Natural killer cell (primary cell): ENCODE results near the gene LGSN. TPM values are rescaled to one million over a fixed set of nuclear protein-coding genes. Genes with fewer than 3 reads are reported as not detected.

Experiments
- ATAC-seq, 3 donors: fragments of 150-1000 bp in 2 of 3; fragments of 200-7000 bp in 1 of 3; cut with Tn5 transposase; 1 replicate in 1 of 3; 2 replicates in 2 of 3; pipeline ENCODE4 v1.10.0; 2021; ENCODE audit warnings: mild to moderate bottlenecking in 2 of 3, moderate library complexity in 2 of 3
- DNase-seq, 2 donors: peaks; one replicate each; pipeline versions ENCODE4 v3.0.0 to v3.0.0-alpha.2; 2013 to 2021; ENCODE audit warnings: mixed read lengths in 1 of 2
- H3K27ac ChIP-seq: one replicate; pipeline ENCODE4 v1.5.1; 2013; ENCODE audit warnings: mild to moderate bottlenecking, low read length
- H3K27me3 ChIP-seq: one replicate; pipeline ENCODE4 v1.6.1; 2013; ENCODE audit warnings: low read length; ENCODE audit not compliant: control insufficient read depth, insufficient read depth
- H3K36me3 ChIP-seq: one replicate; pipeline ENCODE4 v1.6.1; 2013; ENCODE audit warnings: low read length; ENCODE audit not compliant: control insufficient read depth, insufficient read depth
- H3K4me1 ChIP-seq: one replicate; pipeline ENCODE4 v1.6.1; 2013; ENCODE audit warnings: low read length; ENCODE audit not compliant: control insufficient read depth, insufficient read depth
- H3K4me3 ChIP-seq: one replicate; pipeline ENCODE4 v1.5.1; 2013; ENCODE audit warnings: low read length
- H3K9me3 ChIP-seq: one replicate; pipeline ENCODE4 v1.6.1; 2013; ENCODE audit warnings: low read length; ENCODE audit not compliant: control insufficient read depth, insufficient read depth
- H3K27ac Mint-ChIP-seq, 2 donors: one replicate each; pipeline ENCODE4 v1.8.0; 2022; ENCODE audit warnings: mild to moderate bottlenecking in 2 of 2, mixed read lengths in 2 of 2, moderate library complexity in 1 of 2
- H3K27me3 Mint-ChIP-seq, 2 donors: one replicate each; pipeline ENCODE4 v1.8.0; 2022; ENCODE audit warnings: low read depth in 2 of 2, mixed read lengths in 2 of 2
- H3K36me3 Mint-ChIP-seq: one replicate; pipeline ENCODE4 v1.8.0; 2022; ENCODE audit warnings: mixed read lengths
- H3K4me1 Mint-ChIP-seq, 2 donors: one replicate each; pipeline ENCODE4 v1.8.0; 2022; ENCODE audit warnings: mixed read lengths in 2 of 2
- H3K4me3 Mint-ChIP-seq: one replicate; pipeline ENCODE4 v1.8.0; 2022; ENCODE audit warnings: mild to moderate bottlenecking, moderate library complexity, mixed read lengths
- H3K9me3 Mint-ChIP-seq, 2 donors: one replicate each; pipeline ENCODE4 v1.8.0; 2022; ENCODE audit warnings: mixed read lengths in 2 of 2
- WGBS: methylation state at CpG from one replicate; pipeline ENCODE4 v1.1.7; 2013; ENCODE audit warnings: missing lambda C conversion rate; ENCODE audit not compliant: insufficient coverage; 5-methylcytosine and 5-hydroxymethylcytosine counted together
- intact Hi-C: fragments of 100-400 bp; cut with micrococcal nuclease; formaldehyde crosslinking; loops from one replicate; pipeline ENCODE4 v1.14.2; 2022
- total RNA-seq, 4 donors: library from RNA; stranded (reverse); fragments of 120-200 nt in 1 of 4; gene quantifications; one replicate each; pipeline versions ENCODE4 v1.2.3 to v1.2.4, GENCODE V29; 2013 to 2022
- TF ChIP-seq, protein P1 (sequence below): fragments of 200-600 bp; IDR thresholded peaks from one replicate; pipeline ENCODE4 v1.8.0; 2022; ENCODE audit warnings: antibody characterized with exemption

The LGSN gene
- total RNA-seq, 3 donors from 2014 or later (not counting 1 experiment from before 2014, with no cell fraction given) = not detected

DNA sequence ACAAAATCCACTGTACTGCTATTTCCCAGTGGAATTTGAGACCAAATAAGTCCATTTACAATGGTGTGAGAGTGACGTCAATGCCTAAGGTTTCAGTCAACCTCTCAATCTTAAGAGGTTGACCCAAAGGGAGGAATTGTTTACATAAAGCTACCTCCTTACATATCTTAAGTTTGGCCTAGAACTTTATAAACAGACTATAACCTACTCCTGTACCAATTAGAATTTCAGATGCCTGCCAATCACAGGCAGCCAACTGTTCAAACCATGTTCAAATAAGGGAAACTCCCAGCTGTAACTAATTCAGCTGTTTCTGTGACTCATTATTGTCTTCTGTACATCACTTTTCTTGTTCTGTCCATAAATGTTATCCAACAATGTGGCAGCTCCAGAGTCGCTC, 14.5 kb downstream of the LGSN start:
- DNase-seq (no peak), ATAC-seq (no peak)
- 81% methylated on average over 2 of the region's 2 CpGs for WGBS
- H3K9me3 Mint-ChIP-seq = no peaks in the 10 kb centered on the region
- no peaks in the 10 kb centered on the region for H3K27me3 Mint-ChIP-seq
- Histone ChIP-seq H3K4me1 (no peaks in the 10 kb centered on the region), H3K27ac (no peak overlapping the region), H3K36me3 (no peaks in the 10 kb centered on the region), H3K27me3 (no peaks in the 10 kb centered on the region), H3K4me3 (no peak overlapping the region), H3K9me3 (no peaks in the 10 kb centered on the region)
- intact Hi-C loops = no loop called here
- no peak overlapping the region for H3K4me3 Mint-ChIP-seq
- no peaks in the 10 kb centered on the region for H3K4me1 Mint-ChIP-seq
- TF ChIP-seq, protein P1, sequence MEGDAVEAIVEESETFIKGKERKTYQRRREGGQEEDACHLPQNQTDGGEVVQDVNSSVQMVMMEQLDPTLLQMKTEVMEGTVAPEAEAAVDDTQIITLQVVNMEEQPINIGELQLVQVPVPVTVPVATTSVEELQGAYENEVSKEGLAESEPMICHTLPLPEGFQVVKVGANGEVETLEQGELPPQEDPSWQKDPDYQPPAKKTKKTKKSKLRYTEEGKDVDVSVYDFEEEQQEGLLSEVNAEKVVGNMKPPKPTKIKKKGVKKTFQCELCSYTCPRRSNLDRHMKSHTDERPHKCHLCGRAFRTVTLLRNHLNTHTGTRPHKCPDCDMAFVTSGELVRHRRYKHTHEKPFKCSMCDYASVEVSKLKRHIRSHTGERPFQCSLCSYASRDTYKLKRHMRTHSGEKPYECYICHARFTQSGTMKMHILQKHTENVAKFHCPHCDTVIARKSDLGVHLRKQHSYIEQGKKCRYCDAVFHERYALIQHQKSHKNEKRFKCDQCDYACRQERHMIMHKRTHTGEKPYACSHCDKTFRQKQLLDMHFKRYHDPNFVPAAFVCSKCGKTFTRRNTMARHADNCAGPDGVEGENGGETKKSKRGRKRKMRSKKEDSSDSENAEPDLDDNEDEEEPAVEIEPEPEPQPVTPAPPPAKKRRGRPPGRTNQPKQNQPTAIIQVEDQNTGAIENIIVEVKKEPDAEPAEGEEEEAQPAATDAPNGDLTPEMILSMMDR = no peak
- no peaks in the 10 kb centered on the region for H3K36me3 Mint-ChIP-seq
- no peak overlapping the region for H3K27ac Mint-ChIP-seq

DNA sequence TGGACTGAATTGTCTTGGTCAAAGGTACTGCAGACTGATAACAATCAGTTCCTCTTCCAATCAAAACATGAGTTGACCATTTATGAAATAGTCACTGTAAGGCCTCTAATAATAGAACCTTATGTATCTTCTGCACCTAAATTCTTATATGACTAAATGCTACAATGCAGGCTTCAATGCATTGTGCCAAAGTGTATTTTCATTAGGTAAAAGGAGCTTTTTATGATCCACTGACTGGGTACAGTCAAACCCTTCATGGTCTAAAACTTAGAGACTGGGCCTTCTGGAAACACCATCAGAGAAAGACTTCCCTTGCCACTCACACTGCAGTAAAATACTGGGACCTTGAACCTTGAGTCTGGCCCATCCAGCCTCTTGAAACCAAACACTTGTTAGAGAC, 16.3 kb downstream of the LGSN start:
- H3K27ac Mint-ChIP-seq = no peak overlapping the region
- TF ChIP-seq, protein P1 = no peak
- intact Hi-C loops = no loop called here
- no peaks in the 10 kb centered on the region for H3K36me3 ChIP-seq
- H3K4me1 Mint-ChIP-seq = no peaks in the 10 kb centered on the region
- H3K36me3 Mint-ChIP-seq = no peaks in the 10 kb centered on the region
- H3K27me3 ChIP-seq = no peaks in the 10 kb centered on the region
- no peaks in the 10 kb centered on the region for H3K9me3 ChIP-seq
- no peaks in the 10 kb centered on the region for H3K9me3 Mint-ChIP-seq
- H3K4me3 ChIP-seq = no peak overlapping the region
- H3K4me1 ChIP-seq = no peaks in the 10 kb centered on the region
- H3K4me3 Mint-ChIP-seq = no peak overlapping the region
- no peak for ATAC-seq
- no peaks in the 10 kb centered on the region for H3K27me3 Mint-ChIP-seq
- DNase-seq = no peak
- H3K27ac ChIP-seq = no peak overlapping the region

DNA sequence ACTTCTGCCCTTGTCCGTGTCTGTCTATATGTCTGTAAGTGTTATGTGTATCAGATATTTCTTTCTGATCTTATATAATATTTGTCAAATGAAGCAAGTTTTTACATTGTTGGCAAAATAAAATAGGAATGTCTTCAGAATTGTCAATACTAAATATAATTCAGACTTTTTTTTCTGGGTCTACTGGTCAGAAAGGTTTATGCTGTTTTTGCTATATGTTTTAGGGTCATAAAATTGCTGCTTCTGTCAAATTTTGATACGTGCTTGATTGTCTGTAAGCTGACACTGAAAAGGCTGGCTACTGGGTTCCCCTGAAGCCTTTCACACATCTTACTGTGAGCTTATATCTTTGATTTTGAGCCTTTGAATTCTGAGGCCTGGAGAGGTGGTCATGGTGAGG, 20.1 kb downstream of the LGSN start:
- Histone ChIP-seq H3K36me3 (no peaks in the 10 kb centered on the region), H3K4me1 (no peaks in the 10 kb centered on the region), H3K9me3 (no peaks in the 10 kb centered on the region), H3K27me3 (no peaks in the 10 kb centered on the region), H3K27ac (no peak overlapping the region), H3K4me3 (no peak overlapping the region)
- H3K4me1 Mint-ChIP-seq = no peaks in the 10 kb centered on the region
- no peaks in the 10 kb centered on the region for H3K27me3 Mint-ChIP-seq
- ATAC-seq (no peak), DNase-seq (no peak)
- no peak overlapping the region for H3K27ac Mint-ChIP-seq
- 91% methylated on average over 1 of the region's 2 CpGs for WGBS
- intact Hi-C loops = no loop called here
- peaks cover 0 to 2% of the 10 kb centered on the region in 2 donors for H3K9me3 Mint-ChIP-seq
- TF ChIP-seq, protein P1 = no peak
- H3K36me3 Mint-ChIP-seq = no peaks in the 10 kb centered on the region
- H3K4me3 Mint-ChIP-seq = no peak overlapping the region

DNA sequence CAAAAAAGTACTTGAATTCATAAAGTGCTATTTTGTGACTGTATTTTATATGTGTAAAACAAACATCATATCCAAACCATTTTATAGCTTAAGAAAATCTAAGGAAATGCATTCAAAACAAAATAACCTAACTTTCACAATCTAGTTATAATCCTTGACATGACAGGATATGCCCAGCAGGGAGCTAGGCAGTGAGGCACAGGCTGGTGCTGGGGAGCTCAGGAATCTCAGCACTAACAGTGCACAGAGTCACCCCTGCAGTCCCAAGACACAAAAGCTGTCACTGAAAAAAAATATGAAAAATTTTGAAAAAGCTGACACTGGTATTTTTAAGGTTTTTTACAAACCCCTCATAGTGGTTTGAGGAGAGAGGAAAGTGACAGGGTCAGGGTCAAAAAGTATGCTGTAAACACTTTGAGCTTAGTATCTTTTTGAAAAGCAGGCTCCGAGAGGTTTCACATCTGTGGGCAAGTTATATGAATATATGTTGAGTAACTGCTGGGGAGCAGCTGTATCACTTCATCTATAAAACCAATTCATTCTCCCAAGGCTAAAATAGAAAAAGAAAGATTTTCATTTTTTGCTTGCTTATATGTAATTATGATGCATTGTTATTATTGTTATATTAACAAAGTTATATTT, 24.1 kb downstream of the LGSN start:
- intact Hi-C loops = no loop called here
- H3K27ac Mint-ChIP-seq = no peak overlapping the region
- H3K4me3 Mint-ChIP-seq = no peak overlapping the region
- Histone ChIP-seq H3K4me1 (no peaks in the 10 kb centered on the region), H3K27ac (no peak overlapping the region), H3K36me3 (no peaks in the 10 kb centered on the region), H3K9me3 (no peaks in the 10 kb centered on the region), H3K27me3 (no peaks in the 10 kb centered on the region), H3K4me3 (no peak overlapping the region)
- peaks cover 0 to 3% of the 10 kb centered on the region in 2 donors for H3K27me3 Mint-ChIP-seq
- no peaks in the 10 kb centered on the region for H3K4me1 Mint-ChIP-seq
- DNase-seq (no peak), ATAC-seq (no peak)
- 43% methylated on average over 1 of the region's 1 CpG for WGBS
- peaks cover 2 to 3% of the 10 kb centered on the region in 2 donors for H3K9me3 Mint-ChIP-seq
- no peaks in the 10 kb centered on the region for H3K36me3 Mint-ChIP-seq
- TF ChIP-seq, protein P1 = no peak
